ENCODE data around the gene ZNF462. TPM values are rescaled to one million over a fixed set of nuclear protein-coding genes. Genes with fewer than 3 reads are reported as not detected.

Gene ZNF462
- total and polyA plus RNA-seq, 2 of the 4 experiments (the other 2 are of a cell fraction): 6.1 to 18.8 TPM

GRCh38 chr9:107025260-107026035, 162.5 kb downstream of the ZNF462 start:
- in situ Hi-C loops (cut with MboI; ENCODE audit: low sequenced_read_pairs): no loop called here
- no peak overlapping the region for H2AK9ac ChIP-seq (replicated peaks; ENCODE audit: low read depth, low read length, poor library complexity)
- H3K36me3 ChIP-seq (ENCODE audit: control insufficient read depth, insufficient read depth, low read length): no peaks in the 10 kb centered on the region
- TF ChIP-seq RAD21 (IDR thresholded peaks at IDR 0.05; ENCODE audit: low read length) (no peak), MAFK (IDR thresholded peaks at IDR 0.05; ENCODE audit: low read depth, low read length) (no peak)
- no peak overlapping the region for H4K91ac ChIP-seq (ENCODE audit: insufficient read depth, low read depth, low read length)
- no peak overlapping the region for H2BK15ac ChIP-seq (ENCODE audit: low read depth, low read length)
- no peak overlapping the region for H3K4me2 ChIP-seq (ENCODE audit: low read depth, low read length)
- DNase-seq (no peak), ATAC-seq (ENCODE audit: low read depth) (no peak)
- H3K23ac ChIP-seq (ENCODE audit: low read depth, low read length): no peak overlapping the region
- no peak overlapping the region for H3K18ac ChIP-seq (ENCODE audit: low read depth, low read length)
- no CpG with 5 or more reads among the region's 5 CpGs for WGBS, 2 experiments (ENCODE audit: extremely low coverage in 2 of 2, insufficient read length in 1 of 2)
- H2BK120ac ChIP-seq (ENCODE audit: low read depth, low read length): no peak overlapping the region
- H3K4me1 ChIP-seq (ENCODE audit: control insufficient read depth, insufficient read depth, low read length): no peaks in the 10 kb centered on the region
- H2AFZ ChIP-seq (replicated peaks; ENCODE audit: low read length, poor library complexity): no peak overlapping the region
- H2BK20ac ChIP-seq (ENCODE audit: low read depth, low read length): no peak overlapping the region
- ChIA-PET CTCF (interaction anchor here (1.3 kb wide), 1 partner anchor 9 kb away, joined by 3 read pairs; no protein-coding TSS in a partner anchor), POLR2A (ENCODE audit: unreplicated experiment) (interaction anchor here (0.7 kb wide), 1 partner anchor 76 kb away, joined by 6 read pairs; no protein-coding TSS in a partner anchor)
- no peak overlapping the region for H4K5ac ChIP-seq (ENCODE audit: low read depth, low read length)
- H4K8ac ChIP-seq (ENCODE audit: low read depth in 2 of 2, low read length in 2 of 2): no peak overlapping the region
- H3K56ac ChIP-seq (ENCODE audit: extremely low read depth, insufficient read depth, low read length): no peak overlapping the region
- 0 out of 2 replicates have a peak, but pooled peaks cover 1% of the 10 kb centered on the region for H3K9me3 ChIP-seq (ENCODE audit: control insufficient read depth, insufficient read depth, low read length)
- H4K20me1 ChIP-seq (ENCODE audit: insufficient read depth, low read length): no peaks in the 10 kb centered on the region
- H3K9ac ChIP-seq (ENCODE audit: low read depth, low read length): no peak overlapping the region
- H3K27me3 ChIP-seq (ENCODE audit: control insufficient read depth, insufficient read depth, low read length): peaks cover 50% of the 10 kb centered on the region
- no peak overlapping the region for H3K27ac ChIP-seq (ENCODE audit: insufficient read depth, low read length)
- H3K4me3 ChIP-seq (ENCODE audit: insufficient read depth, low read depth, low read length): no peak overlapping the region
- intact Hi-C loops (cut with micrococcal nuclease): no loop called here
- no peaks in the 10 kb centered on the region for H3K9me1 ChIP-seq (ENCODE audit: insufficient read depth, low read length)
- no peak overlapping the region for H3K4ac ChIP-seq (ENCODE audit: low read depth, low read length)
- no peak overlapping the region for H2AK5ac ChIP-seq (ENCODE audit: low read depth, low read length)
- dilution Hi-C loops (cut with HindIII; ENCODE audit: low sequenced_read_pairs, unreplicated experiment): no loop called here
- H2BK5ac ChIP-seq (ENCODE audit: low read depth, low read length, poor library complexity, severe bottlenecking): no peak overlapping the region
- BruUV-seq (replicated peaks): no TSS peak
- H3K79me1 ChIP-seq (ENCODE audit: low read depth in 1 of 2, low read length in 2 of 2): no peaks in the 10 kb centered on the region
- no peak overlapping the region for H3K14ac ChIP-seq (replicated peaks; ENCODE audit: low read depth, low read length)
